HG02678 (cell line): ENCODE results near the gene DAZAP1.

Experiments
- ATAC-seq: cut with Tn5 transposase; IDR thresholded peaks from one replicate; pipeline ENCODE4 v1.9.1; 2021; ENCODE audit warnings: mild to moderate bottlenecking, moderate library complexity; ENCODE audit not compliant: unreplicated experiment

The DAZAP1 gene

GRCh38 chr19:1423436-1424191 lies 16.2 kb downstream of the DAZAP1 start:
- no peak for ATAC-seq

DNA sequence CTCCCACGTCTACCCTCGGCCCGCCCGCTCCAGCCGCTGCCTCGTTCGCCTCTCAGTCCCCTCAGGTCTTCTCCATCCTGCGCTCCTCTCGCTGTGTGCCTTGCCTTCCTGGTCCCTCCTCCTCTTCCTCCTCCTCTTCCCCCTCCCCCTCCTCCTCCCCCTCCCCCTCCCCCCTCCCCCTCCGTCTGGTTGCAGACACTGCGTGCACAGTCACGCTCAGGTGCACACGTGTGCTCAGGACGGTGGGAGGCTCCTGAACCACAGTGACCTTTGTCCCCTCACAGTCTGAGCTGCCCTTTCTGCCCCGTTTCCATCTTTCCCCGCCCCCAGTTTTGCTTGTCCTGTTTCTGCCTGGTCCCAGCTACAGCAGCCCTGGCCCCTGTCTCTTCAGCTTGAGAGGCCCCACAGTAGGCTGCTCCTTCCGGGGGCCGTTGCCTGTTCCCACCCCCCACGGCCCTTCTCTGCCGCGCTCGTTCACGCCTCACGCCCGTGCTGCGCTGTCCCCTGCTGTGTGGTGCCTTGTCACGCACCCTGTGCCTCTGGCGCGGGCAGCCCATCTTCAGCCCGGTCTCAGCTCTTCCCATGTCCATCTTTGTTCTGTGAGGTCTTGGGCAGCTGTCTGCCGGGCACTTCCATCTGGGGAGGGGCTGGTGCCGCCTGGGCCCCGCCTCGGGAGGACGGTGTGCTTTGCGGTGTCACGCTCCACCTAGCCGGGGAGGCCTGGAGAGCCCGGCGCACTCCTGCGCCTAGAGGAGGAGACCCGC lies 17.0 kb downstream of the DAZAP1 start:
- ATAC-seq: no peak

DNA sequence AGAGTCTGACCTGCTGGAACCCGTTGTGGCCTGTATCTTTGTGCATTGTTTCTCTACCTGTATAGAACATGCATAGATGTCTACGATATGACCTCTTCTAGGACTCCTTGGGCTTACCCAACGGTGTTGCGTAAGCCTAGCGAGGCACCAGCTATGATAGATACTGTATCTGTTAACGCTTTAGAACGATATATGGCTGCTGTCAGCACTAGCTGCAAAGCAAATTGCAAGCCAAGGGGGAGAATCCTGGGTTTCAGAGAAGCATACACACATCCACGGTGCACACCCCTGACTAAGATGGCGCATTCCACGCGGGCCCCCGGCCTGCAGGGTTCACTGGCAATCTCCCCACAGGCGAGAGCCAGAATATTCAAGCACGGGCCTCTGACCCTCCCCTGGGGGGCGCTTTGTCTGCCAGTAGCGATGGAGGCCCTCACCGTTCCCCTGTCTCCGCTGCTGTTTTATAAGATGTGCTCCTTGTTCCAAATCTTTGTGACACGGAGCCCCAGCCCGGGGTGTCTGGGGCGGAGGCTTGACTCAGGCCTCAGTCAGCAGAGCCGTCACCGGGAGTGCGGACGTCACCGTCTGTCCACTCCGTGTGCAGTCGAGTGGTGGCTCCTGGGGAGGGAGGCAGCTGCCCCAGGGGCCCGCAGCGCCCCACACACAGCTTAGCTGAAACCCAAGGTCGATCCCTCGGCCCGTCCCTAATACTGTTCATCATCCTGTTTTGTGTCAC lies 17.9 kb downstream of the DAZAP1 start:
- ATAC-seq: no peak

- ATAC-seq: no peak
Measured at GRCh38 chr19:1425902-1426301, 18.5 kb downstream of the DAZAP1 start.

- ATAC-seq: no peak
Measured at GRCh38 chr19:1426736-1427135, 19.4 kb downstream of the DAZAP1 start.

- ATAC-seq: no peak
Measured at GRCh38 chr19:1427221-1427920, 20.0 kb downstream of the DAZAP1 start.

DNA sequence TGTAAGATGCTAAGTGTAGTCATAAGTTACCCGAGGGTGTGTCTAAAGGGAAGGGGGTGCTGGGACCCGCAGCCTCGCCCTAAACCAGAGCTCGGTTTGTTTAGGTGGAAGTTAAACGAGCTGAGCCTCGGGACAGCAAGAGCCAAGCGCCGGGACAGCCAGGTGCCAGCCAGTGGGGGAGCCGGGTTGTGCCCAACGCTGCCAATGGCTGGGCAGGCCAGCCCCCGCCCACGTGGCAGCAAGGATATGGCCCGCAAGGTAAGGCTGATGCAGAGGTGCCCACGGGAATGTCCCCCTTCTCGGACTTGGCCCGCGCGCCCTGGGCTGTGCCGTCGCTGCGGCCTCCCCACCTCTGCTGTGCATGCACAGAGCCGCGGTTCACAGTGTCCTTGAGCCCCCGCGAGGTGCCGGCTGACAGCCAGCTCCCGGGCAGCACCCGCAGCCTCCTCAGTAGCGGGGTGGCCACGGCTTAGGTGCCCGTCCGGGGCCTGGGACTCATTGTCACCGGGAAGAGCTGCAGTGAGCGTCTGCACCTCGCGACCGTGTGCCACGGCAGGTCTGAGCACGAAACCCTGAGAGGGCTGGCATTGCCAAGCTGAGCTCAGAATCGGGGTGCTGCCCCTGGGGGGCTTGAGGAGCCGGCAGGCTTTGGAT lies 21.5 kb downstream of the DAZAP1 start:
- ATAC-seq: no peak

GRCh38 chr19:1429750-1430149 lies 22.4 kb downstream of the DAZAP1 start:
- no peak for ATAC-seq

GRCh38 chr19:1430246-1430645 lies 22.9 kb downstream of the DAZAP1 start:
- ATAC-seq: no peak

DNA sequence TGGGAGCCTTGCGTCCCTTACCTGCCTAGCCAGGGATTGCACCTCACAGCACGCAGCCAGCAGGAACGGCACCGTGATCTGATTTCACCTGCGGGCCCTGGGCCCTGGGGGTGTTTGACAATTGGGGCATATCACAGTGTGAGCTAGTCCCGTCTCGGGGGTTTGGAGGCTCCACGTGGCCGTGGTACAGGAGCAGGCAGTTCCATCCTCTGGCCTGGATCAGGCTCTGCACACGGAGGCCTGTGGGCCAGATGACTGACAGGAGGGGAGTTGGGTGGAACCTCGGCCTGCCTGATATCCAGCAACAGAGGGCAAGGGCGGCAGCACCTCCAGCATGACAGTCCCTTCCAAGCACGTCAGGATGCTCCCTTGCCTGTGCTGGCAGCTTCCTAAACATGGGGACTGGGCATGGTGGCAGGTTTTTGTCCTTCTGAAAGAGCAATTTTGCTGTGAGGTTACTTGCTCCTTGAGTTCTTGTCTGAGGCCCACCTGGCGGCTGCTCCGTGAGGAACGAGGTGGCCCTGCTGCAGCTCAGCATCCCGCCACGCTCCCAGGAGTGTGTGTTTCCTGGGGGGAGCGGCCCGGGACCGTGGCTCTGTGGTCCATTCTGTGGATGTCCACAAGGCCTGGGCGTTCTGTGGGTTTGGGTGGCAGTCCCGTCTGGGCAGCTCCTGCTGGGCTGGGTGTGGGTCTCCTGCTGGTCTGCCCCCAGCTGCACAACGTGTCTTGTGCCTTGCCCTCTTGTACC lies 24.5 kb downstream of the DAZAP1 start:
- ATAC-seq: no peak

GRCh38 chr19:1432507-1432887 lies 25.1 kb downstream of the DAZAP1 start:
- ATAC-seq: no peak

GRCh38 chr19:1433119-1434039 lies 26.0 kb downstream of the DAZAP1 start:
- ATAC-seq: no peak

GRCh38 chr19:1434040-1434366 lies 26.6 kb downstream of the DAZAP1 start:
- no peak for ATAC-seq

DNA sequence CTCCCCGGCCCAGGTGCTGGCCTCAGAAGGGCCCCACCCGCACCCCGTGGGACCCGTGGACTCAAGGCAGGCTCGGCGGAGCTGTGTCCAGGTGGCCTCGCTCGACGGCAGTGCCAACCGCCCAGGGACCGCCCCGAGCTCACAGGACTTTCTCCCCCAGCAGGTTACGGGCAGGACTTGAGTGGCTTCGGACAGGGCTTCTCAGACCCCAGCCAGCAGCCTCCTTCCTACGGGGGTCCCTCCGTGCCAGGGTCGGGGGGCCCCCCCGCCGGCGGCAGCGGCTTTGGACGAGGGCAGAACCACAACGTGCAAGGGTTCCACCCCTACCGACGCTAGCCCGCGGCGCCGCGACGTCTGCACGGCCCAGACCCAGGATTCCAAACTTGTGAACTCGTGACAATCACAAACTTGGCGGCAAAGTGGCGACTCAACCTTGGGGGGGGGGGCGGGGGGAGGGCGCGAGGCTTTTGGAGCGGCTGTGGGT lies 27.2 kb downstream of the DAZAP1 start:
- ATAC-seq: no peak

GRCh38 chr19:1435378-1435989 lies 28.1 kb downstream of the DAZAP1 start:
- ATAC-seq: no peak

- ATAC-seq: no peak
Measured at GRCh38 chr19:1437609-1438008, 30.2 kb downstream of the DAZAP1 start.

GRCh38 chr19:1438035-1438932 lies 30.9 kb downstream of the DAZAP1 start, which contains the start of gene RPS15:
Gene RPS15, plus strand, starts transcription at chr19:1438396. Its CDS starts 30 bp downstream, at chr19:1438426.
- peak; percentile 82 for ATAC-seq
